Kidney (tissue), 14 donors: ENCODE results near the gene CST8. TPM values are rescaled to one million over a fixed set of nuclear protein-coding genes. Genes with fewer than 3 reads are reported as not detected.

Source experiments
- DNase-seq, 5 donors: peaks; one replicate each; pipeline ENCODE4 v3.0.0-alpha.2; 2013 to 2020
- FAIRE-seq: peaks from 2 replicates; lab custom pipeline; 2012; peaks lifted over from hg19 to GRCh38; lab: Jason Lieb, UNC
- H3K27ac ChIP-seq, 2 donors: one replicate each; pipeline ENCODE4 v1.7.0; 2013; ENCODE audit warnings: low read depth in 2 of 2, low read length in 2 of 2, inconsistent platforms in 1 of 2
- H3K27me3 ChIP-seq: one replicate; pipeline ENCODE4 v1.7.1; 2013; ENCODE audit warnings: low read length, inconsistent platforms; ENCODE audit not compliant: control insufficient read depth, insufficient read depth
- H3K36me3 ChIP-seq, 3 donors: one replicate each; pipeline versions ENCODE4 v1.7.0 to v1.7.1; 2013; ENCODE audit warnings: low read length in 3 of 3, control low read depth in 1 of 3, inconsistent platforms in 1 of 3; ENCODE audit not compliant: insufficient read depth in 3 of 3, control insufficient read depth in 2 of 3
- H3K4me1 ChIP-seq, 3 donors: one replicate each; pipeline versions ENCODE4 v1.7.0 to v1.7.1; 2013; ENCODE audit warnings: low read length in 3 of 3, inconsistent platforms in 1 of 3, low read depth in 1 of 3; ENCODE audit not compliant: control insufficient read depth in 2 of 3, insufficient read depth in 2 of 3
- H3K4me3 ChIP-seq, 3 donors: one replicate each; pipeline versions ENCODE4 v1.7.0 to v1.8.1; 2013; ENCODE audit warnings: low read length in 3 of 3, control low read depth in 1 of 3, inconsistent platforms in 1 of 3
- H3K9ac ChIP-seq, 3 donors: one replicate each; pipeline versions ENCODE4 v1.7.0 to v1.7.1; 2013; ENCODE audit warnings: low read length in 3 of 3, control low read depth in 1 of 3, inconsistent platforms in 1 of 3
- H3K9me3 ChIP-seq, 3 donors: one replicate each; pipeline versions ENCODE4 v1.7.0 to v1.7.1; 2013; ENCODE audit warnings: low read length in 3 of 3, control low read depth in 1 of 3, inconsistent platforms in 1 of 3; ENCODE audit not compliant: control insufficient read depth in 2 of 3, insufficient read depth in 1 of 3
- CTCF ChIP-seq: IDR thresholded peaks from 3 replicates; pipeline ENCODE4 v1.5.1; 2012; ENCODE audit warnings: mild to moderate bottlenecking, moderate library complexity, borderline replicate concordance; ENCODE audit not compliant: insufficient read depth; ENCODE audit errors: extremely low read depth
- intact Hi-C: fragments of 100-400 bp; cut with DNase I; formaldehyde crosslinking; loops from one replicate; pipeline ENCODE4 v1.11.1; 2022
- polyA plus RNA-seq: library from polyadenylated mRNA; stranded (reverse); fragments of 350-450 nt; fragmentation: Illumina TruSeq; extraction: RNeasy Lipid Tissue Mini Kit (QIAGEN cat#74804); gene quantifications from one replicate; pipeline ENCODE4 v1.2.3, GENCODE V29; 2014; ENCODE audit warnings: low read depth, low replicate concordance; ENCODE audit not compliant: insufficient read depth
- total RNA-seq: library from RNA; stranded (reverse); fragmentation: NEBNext Ultra II Directional; extraction: Animal tissue kit (Norgen Biotek cat#: 25700); gene quantifications from one replicate; pipeline ENCODE4 v1.2.1, GENCODE V29; 2021
- donor health status: control.
- donor health status: control.
- donor health status: control.
- donor health status: control.
- donor health status: control.
- donor health status: DM: yes; HTN: yes; CAD: no.
- donor health status: Normal renal cell carcinoma (clear cell type).

CST8 gene
- total and polyA plus RNA-seq, 2 donors from 2014 or later: not detected

- TF ChIP-seq CTCF: no peak
- H3K27me3 ChIP-seq: no peaks in the 10 kb centered on the region
- H3K4me3 ChIP-seq: no peak overlapping the region
- no peak for FAIRE-seq
- intact Hi-C loops: no loop called here
- no peaks in the 10 kb centered on the region for H3K4me1 ChIP-seq
- H3K9me3 ChIP-seq: no peaks in the 10 kb centered on the region
- H3K36me3 ChIP-seq: no peaks in the 10 kb centered on the region
- no peak overlapping the region for H3K9ac ChIP-seq
- no peak for DNase-seq
- no peak overlapping the region for H3K27ac ChIP-seq
Observed at GRCh38 chr20:23445596-23446217, 45.2 kb upstream of the CST8 start.

- peak in 2 of 5 donors; percentile 37 to 57 for DNase-seq
- H3K27ac ChIP-seq: no peak overlapping the region
- no peaks in the 10 kb centered on the region for H3K9me3 ChIP-seq
- TF ChIP-seq CTCF: no peak
- H3K4me3 ChIP-seq: no peak overlapping the region
- no peak overlapping the region for H3K9ac ChIP-seq
- FAIRE-seq: no peak
- H3K27me3 ChIP-seq: no peaks in the 10 kb centered on the region
- intact Hi-C loops: no loop called here
- H3K4me1 ChIP-seq: no peaks in the 10 kb centered on the region
- no peaks in the 10 kb centered on the region for H3K36me3 ChIP-seq
Observed at GRCh38 chr20:23446505-23446904, 44.4 kb upstream of the CST8 start.

GRCh38 chr20:23448167-23448566, 42.8 kb upstream of the CST8 start:
- no peak overlapping the region for H3K27ac ChIP-seq
- no peaks in the 10 kb centered on the region for H3K9me3 ChIP-seq
- no peaks in the 10 kb centered on the region for H3K27me3 ChIP-seq
- H3K4me1 ChIP-seq: no peaks in the 10 kb centered on the region
- intact Hi-C loops: no loop called here
- DNase-seq: no peak
- no peak for TF ChIP-seq CTCF
- no peak overlapping the region for H3K9ac ChIP-seq
- no peak for FAIRE-seq
- no peaks in the 10 kb centered on the region for H3K36me3 ChIP-seq
- no peak overlapping the region for H3K4me3 ChIP-seq

- H3K36me3 ChIP-seq: no peaks in the 10 kb centered on the region
- H3K9me3 ChIP-seq: no peaks in the 10 kb centered on the region
- DNase-seq: no peak
- no peak for FAIRE-seq
- H3K9ac ChIP-seq: no peak overlapping the region
- no peak for TF ChIP-seq CTCF
- no peaks in the 10 kb centered on the region for H3K4me1 ChIP-seq
- no peak overlapping the region for H3K4me3 ChIP-seq
- intact Hi-C loops: no loop called here
- H3K27ac ChIP-seq: no peak overlapping the region
- no peaks in the 10 kb centered on the region for H3K27me3 ChIP-seq
Observed at GRCh38 chr20:23449421-23449820, 41.5 kb upstream of the CST8 start.
